Measurements from ENCODE around the gene BGN.

The BGN gene

DNA sequence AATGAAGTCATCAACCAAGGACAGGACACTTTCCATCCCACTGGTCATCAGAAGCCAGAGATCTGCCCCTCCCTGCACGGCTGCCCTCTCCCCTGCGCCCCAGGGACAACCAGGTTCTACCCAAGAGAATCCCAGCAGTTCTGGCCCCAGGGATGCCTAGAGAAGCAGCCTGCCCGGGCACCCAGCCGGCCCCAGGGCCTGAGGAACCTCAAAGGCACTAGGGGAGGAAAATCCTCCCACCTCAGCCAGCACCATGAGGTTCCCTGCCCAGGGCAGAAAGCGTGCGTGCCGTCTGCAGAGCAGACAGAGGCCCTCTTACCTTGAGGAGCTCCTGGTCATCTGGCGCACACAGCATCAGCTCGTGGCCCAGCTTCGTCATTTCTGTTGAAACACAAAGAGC, 32.5 kb upstream of the BGN start:
- no peak for DNase-seq

DNA sequence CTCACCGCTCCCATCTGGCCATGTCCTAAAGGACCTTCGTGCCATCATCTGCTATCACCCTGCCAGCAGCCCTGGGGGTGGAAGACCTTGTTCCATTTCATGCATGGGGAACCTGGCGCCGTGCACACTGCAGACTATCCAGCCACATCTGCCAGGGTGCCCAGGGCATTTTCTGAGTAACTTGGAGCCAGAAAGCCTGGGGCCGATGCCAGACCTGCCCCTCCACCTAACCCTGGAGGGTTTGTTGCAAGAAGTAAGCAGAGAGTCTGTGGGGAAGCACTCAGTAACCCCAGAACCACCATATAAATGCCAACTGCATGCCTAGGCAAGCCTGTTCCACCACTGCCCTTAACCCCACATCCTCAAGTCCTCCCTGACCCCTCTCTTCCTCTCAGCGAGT, 31.7 kb upstream of the BGN start:
- no peak for DNase-seq

DNA sequence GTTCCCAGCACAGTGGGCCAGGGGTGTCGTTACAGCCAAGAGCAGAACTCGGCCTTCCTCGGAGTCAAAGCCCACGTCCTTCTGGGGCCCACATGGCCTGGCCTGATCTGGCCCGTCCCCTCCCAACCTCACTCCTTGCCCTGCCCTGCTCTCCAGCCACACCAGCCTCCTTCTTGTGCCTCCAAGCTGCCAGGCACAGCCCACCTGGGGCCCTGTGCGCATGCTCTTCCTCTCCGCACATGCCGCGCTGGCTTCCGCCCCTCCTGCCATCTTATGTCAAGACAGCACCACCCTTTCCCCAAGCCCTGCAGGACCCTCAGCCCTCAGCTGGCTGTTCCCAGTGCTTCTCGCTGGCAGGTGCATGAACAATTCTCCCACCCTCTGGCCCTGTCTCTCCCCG, 31.2 kb upstream of the BGN start:
- no peak for DNase-seq

DNA sequence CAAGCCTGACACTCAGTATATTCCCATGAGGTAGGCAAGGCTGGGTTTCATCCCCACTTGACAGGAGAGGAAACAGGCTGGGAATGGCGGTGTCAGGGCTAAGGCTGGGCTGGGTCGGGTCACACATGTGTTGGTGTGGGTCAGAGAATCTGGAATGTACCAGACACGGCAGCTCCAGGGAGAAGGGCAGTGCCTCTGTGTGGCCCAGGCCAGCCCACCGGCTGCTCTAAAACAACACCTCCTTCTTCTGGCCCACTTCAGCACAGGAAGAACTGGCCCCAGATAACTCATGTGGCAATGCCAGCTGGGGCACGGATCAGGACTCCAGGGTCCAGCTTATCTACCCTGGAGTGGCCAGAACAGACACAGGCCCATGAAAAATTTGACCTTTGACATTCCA, 30.7 kb upstream of the BGN start:
- no peak for DNase-seq

DNA sequence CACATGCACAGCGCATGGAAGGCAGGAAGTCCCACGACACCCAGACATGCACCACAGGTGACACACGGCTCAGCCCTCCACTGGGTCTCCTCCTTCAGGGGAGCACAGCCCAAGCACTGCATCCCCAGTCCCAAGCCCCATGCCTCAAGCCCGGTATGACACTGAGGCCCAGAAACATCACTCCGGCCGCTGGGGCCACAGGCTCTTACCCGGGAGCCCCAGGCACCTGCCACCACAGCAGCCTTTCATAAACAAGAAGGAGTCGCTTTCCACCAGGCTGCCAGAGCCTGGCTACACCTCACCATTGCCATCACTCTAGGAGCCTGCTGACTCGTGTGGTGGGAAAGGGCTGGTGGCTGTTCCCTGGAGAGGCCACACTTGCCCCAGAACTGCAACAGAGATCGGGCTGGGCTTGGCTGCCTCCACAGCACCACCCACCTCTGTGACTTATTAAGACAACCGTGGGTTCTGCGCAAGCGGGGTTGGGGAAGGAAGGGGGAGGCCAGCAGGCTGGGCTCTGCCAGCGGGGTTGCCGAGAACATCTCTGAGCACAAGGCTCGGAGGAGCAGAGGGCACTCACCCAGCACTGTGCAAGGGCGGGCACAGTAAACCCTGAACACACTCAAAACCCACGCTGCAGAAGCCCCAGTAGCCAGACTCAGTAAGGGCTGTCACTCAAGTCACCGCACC, 28.9 kb upstream of the BGN start:
- DNase-seq = no peak

DNA sequence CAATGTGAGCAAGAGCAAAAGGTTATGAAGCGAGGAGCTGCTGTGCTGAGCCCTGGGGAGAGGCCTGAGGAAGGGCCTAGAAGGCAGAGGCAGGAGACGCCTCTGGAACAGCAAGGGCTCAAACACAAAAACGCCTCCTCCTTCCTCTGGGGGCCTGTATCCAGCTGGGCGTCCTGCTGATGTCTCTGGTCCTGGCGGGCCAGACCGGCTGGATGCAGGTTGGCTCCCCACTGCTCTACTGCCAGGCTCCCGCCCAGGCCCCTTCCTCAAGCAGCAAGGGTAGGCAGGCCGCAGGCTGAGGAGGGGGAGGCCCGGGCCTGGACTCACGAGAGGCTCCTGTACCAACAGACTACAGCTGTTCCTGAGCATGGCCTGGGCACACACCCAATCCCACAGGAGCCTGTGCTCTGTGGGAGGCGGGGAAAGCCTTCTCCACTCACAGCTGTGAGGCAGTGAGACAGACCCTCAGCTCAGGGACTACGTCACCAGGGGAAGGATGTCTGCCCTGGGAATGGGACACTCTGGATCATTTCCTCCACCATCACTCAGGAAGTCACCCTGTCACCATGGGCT, 26.7 kb upstream of the BGN start:
- DNase-seq = peak; percentile 25

DNA sequence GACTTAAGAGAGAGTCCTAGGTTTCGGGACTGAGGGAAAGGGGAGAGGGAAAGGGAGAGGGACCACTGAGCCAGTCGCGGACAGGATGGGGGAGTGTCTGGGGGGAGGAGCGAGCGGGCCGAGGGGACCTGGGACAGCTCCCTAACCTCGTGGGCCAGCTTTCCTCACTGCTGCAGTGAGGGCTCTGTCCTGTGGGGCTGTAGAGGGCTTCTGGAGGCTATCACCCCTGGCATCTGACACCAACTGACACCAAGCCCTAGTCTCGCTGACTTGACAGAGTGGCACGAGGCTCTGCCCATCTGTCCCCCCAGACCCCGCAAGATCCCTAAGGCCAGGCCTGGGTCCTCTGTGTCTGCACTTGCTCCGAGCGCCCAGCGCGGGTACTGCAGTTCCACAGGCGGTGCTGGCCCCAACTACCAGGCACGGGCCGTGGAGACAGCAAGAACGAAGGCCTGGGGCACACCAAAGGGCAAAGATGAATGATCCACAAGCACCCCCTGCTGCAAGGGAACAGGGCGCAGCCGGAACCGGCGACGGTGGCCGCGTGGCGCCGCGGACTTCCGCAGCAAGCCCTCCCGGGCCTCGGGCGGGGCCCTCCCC, 24.9 kb upstream of the BGN start:
- peak; percentile 3 for DNase-seq

DNA sequence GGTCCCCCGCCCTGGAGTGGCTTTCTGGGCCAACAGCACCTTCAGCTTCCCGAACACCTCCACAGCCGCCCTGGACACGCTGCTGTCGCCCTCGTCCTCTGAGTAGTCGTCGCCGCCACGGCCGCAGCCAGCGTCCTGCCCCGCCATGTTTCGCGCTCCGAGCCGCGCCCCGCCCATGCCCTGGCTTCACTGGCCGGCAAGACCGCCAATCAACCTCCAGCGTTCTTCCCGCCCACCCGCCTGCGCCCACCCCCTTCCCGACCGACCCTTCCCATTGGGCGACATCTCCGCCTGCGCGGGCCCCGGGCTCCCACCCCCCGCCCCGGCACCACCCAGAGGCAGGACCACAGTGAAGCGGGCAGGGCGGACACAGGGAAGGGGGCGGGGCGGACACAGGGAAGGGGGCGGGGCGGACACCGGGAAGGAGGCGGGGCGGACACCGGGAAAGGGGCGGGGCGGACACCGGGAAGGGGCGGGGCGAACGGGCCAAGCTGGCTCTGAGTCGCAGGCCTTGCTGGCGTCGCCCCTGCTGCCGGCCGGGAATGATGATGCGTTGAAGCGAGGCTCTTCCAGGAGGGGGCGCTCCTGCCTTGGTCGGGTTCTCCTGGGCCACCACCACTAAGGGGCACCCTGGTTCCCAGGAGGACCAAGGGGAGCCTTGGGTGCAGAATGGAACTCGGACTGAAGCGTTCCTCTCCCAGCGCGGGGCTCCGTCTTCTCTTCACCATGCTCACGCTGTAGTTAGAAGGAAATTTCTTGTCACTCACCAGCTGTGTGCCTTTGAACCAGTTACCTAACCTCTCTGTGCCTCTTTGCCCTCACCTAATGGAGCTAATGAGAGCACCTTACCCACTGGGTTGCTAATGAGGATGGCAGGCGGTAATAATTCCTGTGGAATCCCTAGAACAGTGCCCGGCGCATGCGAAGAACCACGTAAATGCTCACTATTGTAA, 24.1 kb upstream of the BGN start, which contains the start of gene HAUS7:
TSS of gene HAUS7 (minus strand) at position 166 of the 953 bp plus-strand sequence. CDS start at position 147, 19 bp downstream.
- peak; percentile 91 for DNase-seq

DNA sequence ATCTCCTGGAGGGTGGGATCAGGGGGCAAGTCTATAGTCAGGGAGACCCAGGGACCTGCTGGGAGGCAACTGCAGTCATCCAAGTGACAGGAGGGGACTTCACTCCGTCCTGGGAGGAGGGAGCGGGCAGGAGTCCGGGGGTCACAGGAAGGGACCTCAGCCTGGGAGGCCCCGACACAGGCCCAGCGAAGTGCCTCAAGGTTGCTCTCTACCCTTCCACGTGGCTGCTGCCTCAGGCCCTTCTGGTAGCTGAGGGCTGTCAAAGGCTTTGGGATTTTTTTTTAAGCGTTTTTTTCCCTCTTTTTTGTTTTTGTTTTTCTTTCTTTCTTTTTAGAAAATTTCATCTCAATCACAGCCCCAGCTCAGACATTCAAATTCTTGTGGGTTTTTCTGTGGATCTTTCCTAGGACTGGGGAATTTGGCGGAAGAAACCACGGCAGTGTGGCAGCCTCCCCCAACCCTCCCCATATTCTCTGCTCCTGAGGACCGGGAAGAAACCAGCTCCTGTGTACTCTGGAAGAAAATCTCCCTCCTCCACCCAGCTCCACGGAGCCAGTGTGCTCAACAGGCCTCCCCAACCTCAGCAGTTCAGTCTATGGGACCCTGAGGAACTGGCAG, 23.0 kb upstream of the BGN start:
- peak; percentile 81 for DNase-seq

DNA sequence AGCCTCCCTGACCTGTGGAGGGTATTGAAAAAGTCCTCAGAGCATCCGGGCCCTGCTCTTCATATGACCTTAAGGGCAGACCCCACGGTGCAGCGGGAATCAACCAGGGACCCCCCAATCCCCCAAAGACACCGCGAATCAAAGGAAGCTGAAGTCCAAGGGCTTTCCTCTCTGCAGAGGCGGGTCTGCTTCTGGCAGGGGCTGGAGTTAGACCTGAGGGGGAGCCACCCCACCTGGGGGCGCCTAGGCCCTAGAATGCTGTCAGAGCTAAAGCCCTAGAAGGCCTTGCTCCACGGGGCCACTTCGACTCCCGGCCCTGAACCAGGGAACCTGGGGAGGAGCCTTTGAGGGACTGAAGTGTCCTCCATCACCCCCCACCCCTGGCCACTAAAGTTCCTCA, 21.7 kb upstream of the BGN start:
- DNase-seq = no peak

DNA sequence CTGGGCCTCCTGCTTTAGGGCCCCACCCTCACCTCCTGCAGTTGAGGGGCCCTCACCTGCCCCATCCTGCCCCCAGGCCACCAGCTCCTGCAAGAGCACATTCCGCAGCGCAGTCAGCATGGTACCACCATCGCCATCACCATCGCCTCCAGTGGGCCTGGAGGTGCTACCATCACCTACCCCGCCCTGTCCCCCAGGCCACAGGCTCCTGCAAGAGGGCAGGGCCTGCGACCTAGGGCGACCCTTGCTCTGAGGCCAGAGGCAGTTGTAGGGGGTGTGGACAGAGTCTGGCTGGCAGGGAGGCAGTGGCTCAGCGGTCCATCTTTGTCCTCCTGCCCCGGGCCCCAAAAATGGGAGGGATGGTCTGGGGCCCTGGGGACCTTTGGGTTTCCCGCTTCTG, 20.5 kb upstream of the BGN start:
- DNase-seq = no peak

DNA sequence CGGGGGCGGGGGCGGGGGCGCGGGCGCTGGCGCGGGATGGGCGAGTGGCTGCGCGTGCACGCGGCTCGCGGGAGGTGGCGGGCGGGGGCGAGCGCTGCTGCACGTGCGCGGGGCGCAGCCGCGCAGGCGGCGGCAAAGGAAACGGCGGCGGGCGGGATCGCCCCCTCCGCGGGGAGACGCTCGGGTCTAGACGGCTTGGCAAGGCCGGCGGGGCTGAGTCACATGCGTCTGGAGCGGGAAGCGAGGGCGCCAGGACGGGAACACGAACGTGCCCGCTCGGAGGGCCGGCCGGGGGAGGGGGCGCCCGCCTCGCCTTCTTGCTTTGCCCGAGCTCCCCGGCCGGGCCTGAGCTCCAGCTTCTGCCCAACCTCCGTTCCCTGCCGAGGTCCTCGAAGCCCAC, 20.1 kb upstream of the BGN start:
- DNase-seq = peak; percentile 86

DNA sequence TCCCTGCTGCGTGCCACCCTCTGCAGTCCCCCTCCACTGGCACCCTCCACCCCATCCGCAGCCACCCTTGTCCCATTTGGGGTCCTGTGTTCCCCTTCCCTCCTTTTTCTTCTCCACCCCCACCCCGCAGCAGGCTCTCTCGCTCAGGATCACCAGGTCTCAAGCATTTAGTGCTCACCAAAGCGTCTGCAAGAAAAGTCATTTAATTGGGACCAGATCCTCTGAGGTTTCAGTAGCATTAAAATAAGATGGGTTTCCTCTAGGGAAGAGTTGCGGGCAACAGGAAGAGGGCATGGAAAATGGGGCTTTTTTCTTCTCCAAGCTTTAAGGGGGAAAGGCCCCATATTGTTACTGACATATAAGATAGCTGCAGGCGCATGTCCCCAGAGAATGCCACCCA, 19.5 kb upstream of the BGN start:
- peak; percentile 50 for DNase-seq

DNA sequence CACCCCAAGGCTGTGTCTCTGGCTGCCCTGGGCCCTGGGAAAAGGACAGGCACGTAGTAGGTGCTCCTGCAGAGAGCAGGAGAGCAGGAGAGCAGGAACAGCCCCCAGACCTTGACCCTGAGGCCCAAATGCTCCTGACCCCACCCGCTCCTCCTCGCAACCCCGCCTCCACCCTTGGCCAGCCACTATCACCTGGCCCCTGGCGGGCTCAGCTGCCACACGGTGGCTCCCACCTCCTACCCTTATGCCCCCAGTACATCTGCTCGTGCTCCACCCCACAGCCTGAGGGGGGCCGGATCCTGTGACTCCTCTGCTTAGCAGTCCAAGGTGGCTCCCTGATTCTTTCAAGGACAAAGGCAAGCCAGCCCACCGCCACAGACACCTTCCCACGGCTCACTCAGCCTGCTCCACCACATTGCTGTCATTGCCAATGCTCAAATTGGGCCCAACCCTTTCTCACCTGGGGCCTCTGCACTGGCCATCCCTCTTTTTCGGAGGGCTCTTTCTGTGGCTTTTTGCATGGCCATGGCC, 19.0 kb upstream of the BGN start:
- DNase-seq = no peak

DNA sequence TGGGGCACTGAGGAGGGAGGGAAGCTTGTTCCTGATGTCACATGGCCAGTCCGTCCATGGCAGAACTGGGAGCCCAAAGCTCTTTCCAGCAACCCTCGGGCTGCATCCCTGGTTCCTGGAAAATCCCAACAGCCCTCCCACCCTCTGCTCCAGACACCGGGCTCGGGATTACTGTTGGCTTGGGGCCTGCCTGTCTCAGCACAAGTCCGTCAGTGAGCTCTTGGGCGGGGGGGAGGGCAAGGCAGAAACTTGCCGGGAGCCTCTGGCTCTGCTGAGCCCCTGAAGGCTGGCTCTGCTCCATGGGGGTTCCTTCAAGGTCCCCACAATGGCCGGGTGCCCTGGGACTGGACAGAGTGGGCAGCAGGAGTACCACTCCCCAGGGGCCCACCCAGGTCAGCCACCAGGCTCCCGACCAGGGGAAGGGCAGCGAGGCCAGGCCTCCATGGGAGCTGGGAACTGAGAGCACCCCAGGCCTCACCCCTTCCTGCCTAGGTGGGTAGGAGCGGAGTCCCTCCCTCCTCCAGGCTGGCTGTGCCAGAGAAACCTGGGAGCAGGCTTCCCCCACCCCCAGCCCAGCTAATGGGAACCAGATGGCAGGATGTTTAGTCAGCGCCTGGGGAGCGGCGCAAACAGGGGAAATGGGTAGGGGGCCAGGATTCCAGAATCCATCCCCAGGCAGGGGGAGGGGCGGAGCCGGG, 18.0 kb upstream of the BGN start:
- DNase-seq = peak; percentile 90

DNA sequence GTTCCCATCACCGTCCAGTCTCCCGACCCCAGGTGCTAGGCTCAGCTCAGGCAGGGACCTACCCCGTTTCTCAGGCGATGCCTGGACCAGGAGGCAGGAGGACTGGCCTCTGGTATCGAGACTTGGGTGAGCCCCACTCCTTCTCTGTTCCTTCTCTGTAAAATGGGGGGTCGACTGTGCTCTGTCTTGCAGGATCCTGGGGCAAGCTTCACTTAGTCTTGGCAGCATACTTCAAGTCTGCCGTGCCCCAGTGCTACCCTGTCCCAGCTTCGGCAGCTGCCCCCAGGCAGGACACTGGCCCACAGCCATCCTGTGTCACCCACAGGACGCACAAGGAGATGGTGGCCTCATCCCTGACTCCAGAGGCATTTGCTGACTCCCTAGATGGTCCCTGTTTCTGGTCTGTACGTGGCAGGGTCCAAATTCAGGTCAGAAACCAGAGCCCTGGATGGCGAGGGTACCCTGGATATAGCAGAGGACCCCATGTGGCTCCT, 17.4 kb upstream of the BGN start:
- no peak for DNase-seq

DNA sequence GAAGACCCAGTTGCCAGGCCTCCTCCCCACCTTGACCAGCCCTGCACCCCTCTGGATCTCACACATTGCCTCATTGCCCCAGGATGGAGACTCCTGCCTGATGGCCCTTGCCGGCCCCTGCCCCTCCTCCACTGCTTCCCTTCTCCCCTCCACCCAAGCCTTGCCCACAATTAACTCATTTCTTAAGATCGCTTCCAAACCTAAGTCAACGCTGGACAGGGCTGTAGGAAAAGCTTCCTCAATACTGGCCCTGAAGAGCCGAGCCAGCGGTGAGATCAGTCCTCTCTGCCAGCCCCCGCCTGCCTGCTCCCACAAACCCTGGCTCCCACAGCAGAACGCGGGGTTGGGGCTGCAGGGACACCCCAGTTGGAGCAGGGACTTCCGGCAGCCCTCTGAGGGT, 16.9 kb upstream of the BGN start:
- DNase-seq = peak; percentile 54

DNA sequence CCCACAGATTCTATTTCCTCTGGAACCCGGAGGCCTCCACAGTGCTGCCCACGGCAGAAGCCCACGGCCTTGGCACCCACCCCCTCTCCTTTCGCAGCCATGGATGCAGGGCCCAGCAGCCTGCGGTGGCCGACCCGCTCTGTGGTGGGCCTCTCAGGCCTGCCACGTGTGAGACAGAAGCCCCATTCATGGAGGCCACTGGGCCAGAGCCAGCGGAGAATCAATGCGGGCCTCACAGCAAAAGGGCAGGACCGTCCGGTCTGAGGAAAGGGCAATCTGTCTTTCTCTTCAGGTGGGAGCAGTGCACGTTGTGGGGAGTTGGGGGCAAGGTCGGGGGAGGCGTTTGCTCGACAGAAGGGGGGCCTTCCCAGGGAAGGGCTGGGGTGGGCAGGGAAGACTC, 16.0 kb upstream of the BGN start:
- no peak for DNase-seq

DNA sequence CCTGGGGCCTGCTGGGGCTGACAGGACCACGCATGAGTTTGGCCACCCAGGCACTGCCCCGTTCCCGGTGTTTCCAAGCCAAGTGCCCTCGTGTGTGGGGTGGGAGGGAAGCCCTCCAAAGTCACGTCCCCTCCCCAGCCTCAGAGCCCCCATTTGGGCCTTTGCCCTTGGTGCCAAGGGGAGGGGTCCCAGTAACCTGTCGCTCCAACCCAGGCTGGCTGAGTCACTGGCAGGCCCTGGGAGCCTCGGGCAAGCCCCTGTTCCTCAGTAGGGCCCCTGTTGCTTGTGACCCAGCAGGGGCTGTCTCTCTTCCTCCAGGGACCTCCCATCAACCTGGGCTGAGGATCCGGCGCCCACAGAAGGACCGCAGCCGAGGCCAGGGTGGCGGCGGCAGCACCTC, 13.7 kb upstream of the BGN start:
- no peak for DNase-seq

DNA sequence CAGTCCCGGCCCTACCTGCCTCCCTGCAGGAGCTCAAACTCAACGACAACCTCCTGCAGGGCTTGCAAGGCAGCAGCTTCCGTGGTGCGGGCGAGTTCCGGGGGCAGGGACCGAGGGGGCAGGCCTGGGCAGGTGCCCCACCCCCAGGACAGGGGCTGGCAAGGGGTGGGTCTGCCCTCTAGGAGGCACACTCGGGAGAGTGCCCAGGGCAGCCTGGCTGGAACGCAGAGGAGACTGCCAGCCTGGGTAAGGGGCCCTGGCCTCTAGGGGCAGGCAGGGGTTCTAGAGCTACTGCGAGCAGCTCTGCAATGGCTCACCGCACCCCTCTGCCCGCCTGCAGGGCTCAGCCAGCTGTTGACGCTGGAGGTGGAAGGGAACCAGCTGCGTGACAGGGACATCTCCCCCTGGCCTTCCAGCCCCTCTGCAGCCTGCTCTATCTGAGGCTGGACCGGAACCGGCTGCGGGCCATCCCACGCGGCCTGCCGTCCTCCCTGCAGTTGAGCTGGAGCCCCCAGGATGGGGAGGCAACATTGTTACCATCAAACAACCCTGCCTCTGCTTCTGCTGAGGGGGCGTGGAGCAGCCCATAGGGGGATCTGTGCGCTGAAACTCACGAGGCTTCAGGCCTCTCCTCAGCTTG, 12.3 kb upstream of the BGN start:
- DNase-seq = no peak

All from fibroblast of skin of abdomen (primary cell).